Measurements from ENCODE around the gene PDZK1IP1.

PDZK1IP1 gene

DNA sequence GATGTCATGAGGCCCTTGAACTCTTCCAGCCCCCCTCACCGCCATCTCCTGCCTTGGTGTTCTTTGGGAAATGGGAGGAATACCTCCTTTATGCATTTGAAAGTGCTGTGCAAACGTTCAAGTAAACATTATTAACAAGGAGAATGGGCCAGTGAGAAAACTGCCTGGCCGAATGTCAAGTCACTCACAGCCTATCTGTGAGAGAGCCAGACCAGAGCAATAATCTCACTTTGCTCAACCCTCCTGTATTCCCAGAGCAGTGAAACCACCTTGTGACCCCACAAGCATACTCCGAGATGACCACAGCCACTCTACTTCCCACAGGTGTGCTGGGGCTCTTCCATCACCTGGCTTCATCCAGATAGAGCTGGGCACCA, 37.0 kb upstream of the PDZK1IP1 start:
- peaks cover 85% of the 10 kb centered on the region for H3K27me3 ChIP-seq (replicated peaks; ENCODE audit: insufficient read depth, low read length)
- H3K4me3 ChIP-seq (ENCODE audit: low read length), result no peak overlapping the region
- no peaks in the 10 kb centered on the region for H3K36me3 ChIP-seq (replicated peaks; ENCODE audit: insufficient read depth, low read length)
- H3K9ac ChIP-seq (ENCODE audit: low read length), result no peak overlapping the region
- no peak overlapping the region for H3K4me2 ChIP-seq (ENCODE audit: low read depth, low read length)
- H3F3A ChIP-seq (ENCODE audit: insufficient read depth, low read length), result no peaks in the 10 kb centered on the region
- no peaks in the 10 kb centered on the region for H3K9me3 ChIP-seq (replicated peaks; ENCODE audit: insufficient read depth, low read length)
- TF ChIP-seq EZH2phosphoT487 (IDR thresholded peaks at IDR 0.05; ENCODE audit: low read length) (no peak), EZH2 (optimal IDR thresholded peaks at IDR 0.05; ENCODE audit: low read depth, low read length) (no peak)
- TF ChIP-seq, protein P1, sequence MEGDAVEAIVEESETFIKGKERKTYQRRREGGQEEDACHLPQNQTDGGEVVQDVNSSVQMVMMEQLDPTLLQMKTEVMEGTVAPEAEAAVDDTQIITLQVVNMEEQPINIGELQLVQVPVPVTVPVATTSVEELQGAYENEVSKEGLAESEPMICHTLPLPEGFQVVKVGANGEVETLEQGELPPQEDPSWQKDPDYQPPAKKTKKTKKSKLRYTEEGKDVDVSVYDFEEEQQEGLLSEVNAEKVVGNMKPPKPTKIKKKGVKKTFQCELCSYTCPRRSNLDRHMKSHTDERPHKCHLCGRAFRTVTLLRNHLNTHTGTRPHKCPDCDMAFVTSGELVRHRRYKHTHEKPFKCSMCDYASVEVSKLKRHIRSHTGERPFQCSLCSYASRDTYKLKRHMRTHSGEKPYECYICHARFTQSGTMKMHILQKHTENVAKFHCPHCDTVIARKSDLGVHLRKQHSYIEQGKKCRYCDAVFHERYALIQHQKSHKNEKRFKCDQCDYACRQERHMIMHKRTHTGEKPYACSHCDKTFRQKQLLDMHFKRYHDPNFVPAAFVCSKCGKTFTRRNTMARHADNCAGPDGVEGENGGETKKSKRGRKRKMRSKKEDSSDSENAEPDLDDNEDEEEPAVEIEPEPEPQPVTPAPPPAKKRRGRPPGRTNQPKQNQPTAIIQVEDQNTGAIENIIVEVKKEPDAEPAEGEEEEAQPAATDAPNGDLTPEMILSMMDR (IDR thresholded peaks at IDR 0.05; ENCODE audit: low read length), result no peak
- no peak overlapping the region for H3K27ac ChIP-seq (ENCODE audit: low read length)
- H4K20me1 ChIP-seq (ENCODE audit: insufficient read depth, low read length), result no peaks in the 10 kb centered on the region
- H3K9me2 ChIP-seq (replicated peaks; ENCODE audit: insufficient read depth, low read length), result no peaks in the 10 kb centered on the region
- no peaks in the 10 kb centered on the region for H3K79me2 ChIP-seq (ENCODE audit: low read length)
- DNase-seq, result no peak
- no peak overlapping the region for H2AFZ ChIP-seq (ENCODE audit: low read length)
- no peaks in the 10 kb centered on the region for H3K4me1 ChIP-seq (ENCODE audit: low read length)

- Histone ChIP-seq H3K79me2 (ENCODE audit: low read length) (no peaks in the 10 kb centered on the region), H3K36me3 (replicated peaks; ENCODE audit: insufficient read depth, low read length) (no peaks in the 10 kb centered on the region), H2AFZ (ENCODE audit: low read length) (no peak overlapping the region), H3K4me1 (ENCODE audit: low read length) (no peaks in the 10 kb centered on the region), H3K9ac (ENCODE audit: low read length) (no peak overlapping the region), H3K4me3 (ENCODE audit: low read length) (no peak overlapping the region), H4K20me1 (ENCODE audit: insufficient read depth, low read length) (no peaks in the 10 kb centered on the region), H3K27me3 (replicated peaks; ENCODE audit: insufficient read depth, low read length) (peaks cover 79% of the 10 kb centered on the region), H3K9me3 (replicated peaks; ENCODE audit: insufficient read depth, low read length) (no peaks in the 10 kb centered on the region), H3K27ac (ENCODE audit: low read length) (no peak overlapping the region), H3K9me2 (replicated peaks; ENCODE audit: insufficient read depth, low read length) (no peaks in the 10 kb centered on the region), H3K4me2 (ENCODE audit: low read depth, low read length) (no peak overlapping the region), H3F3A (ENCODE audit: insufficient read depth, low read length) (no peaks in the 10 kb centered on the region)
- no peak for TF ChIP-seq EZH2phosphoT487 (IDR thresholded peaks at IDR 0.05; ENCODE audit: low read length)
- TF ChIP-seq EZH2 (optimal IDR thresholded peaks at IDR 0.05; ENCODE audit: low read depth, low read length), result no peak
- TF ChIP-seq, protein P1 (IDR thresholded peaks at IDR 0.05; ENCODE audit: low read length), result no peak
- DNase-seq, result no peak
Observed at GRCh38 chr1:47226121-47226838, 36.4 kb upstream of the PDZK1IP1 start.

GRCh38 chr1:47225430-47226100, 35.7 kb upstream of the PDZK1IP1 start:
- Histone ChIP-seq H3K9ac (ENCODE audit: low read length) (no peak overlapping the region), H3K36me3 (replicated peaks; ENCODE audit: insufficient read depth, low read length) (no peaks in the 10 kb centered on the region), H3K9me2 (replicated peaks; ENCODE audit: insufficient read depth, low read length) (no peaks in the 10 kb centered on the region), H3K9me3 (replicated peaks; ENCODE audit: insufficient read depth, low read length) (no peaks in the 10 kb centered on the region), H3K79me2 (ENCODE audit: low read length) (no peaks in the 10 kb centered on the region), H3K4me3 (ENCODE audit: low read length) (no peak overlapping the region), H4K20me1 (ENCODE audit: insufficient read depth, low read length) (no peaks in the 10 kb centered on the region), H3K27ac (ENCODE audit: low read length) (no peak overlapping the region), H3K27me3 (replicated peaks; ENCODE audit: insufficient read depth, low read length) (peaks cover 72% of the 10 kb centered on the region), H2AFZ (ENCODE audit: low read length) (no peak overlapping the region), H3K4me2 (ENCODE audit: low read depth, low read length) (no peak overlapping the region), H3F3A (ENCODE audit: insufficient read depth, low read length) (no peaks in the 10 kb centered on the region), H3K4me1 (ENCODE audit: low read length) (no peaks in the 10 kb centered on the region)
- DNase-seq, result no peak
- TF ChIP-seq EZH2 (optimal IDR thresholded peaks at IDR 0.05; ENCODE audit: low read depth, low read length) (no peak), EZH2phosphoT487 (IDR thresholded peaks at IDR 0.05; ENCODE audit: low read length) (no peak)
- TF ChIP-seq, protein P1 (IDR thresholded peaks at IDR 0.05; ENCODE audit: low read length), result no peak
